Measurements from ENCODE around the gene MCHR1. TPM values are rescaled to one million over a fixed set of nuclear protein-coding genes. Genes with fewer than 3 reads are reported as not detected.

The MCHR1 gene
- total and polyA plus RNA-seq, 2 experiments from 2014 or later, result 0.91 to 2.4 TPM

GRCh38 chr22:40707154-40707553 is 27.9 kb downstream of the MCHR1 start:
- Mint-ChIP-seq H3K27me3 (ENCODE audit: insufficient read depth, low read depth, poor library complexity) (peaks cover 16% of the 10 kb centered on the region), H3K4me1 (peaks cover 15% of the 10 kb centered on the region), H3K9me3 (peaks cover 14% of the 10 kb centered on the region), H3K36me3 (ENCODE audit: low read depth) (peaks cover 7% of the 10 kb centered on the region), H3K4me3 (no peak overlapping the region), H3K27ac (no peak overlapping the region)
- no peak for DNase-seq (ENCODE audit: low spot score)
- no peak for ATAC-seq
- Histone ChIP-seq H4K20me1 (replicated peaks; ENCODE audit: insufficient read depth) (no peaks in the 10 kb centered on the region), H3F3A (replicated peaks; ENCODE audit: low read depth) (0 out of 2 replicates have a peak, but pooled peaks cover 9% of the 10 kb centered on the region), H3K27me3 (ENCODE audit: insufficient read depth) (no peaks in the 10 kb centered on the region), H3K27ac (ENCODE audit: low read depth) (no peak overlapping the region), H3K9me2 (ENCODE audit: insufficient read depth) (peaks cover 4% of the 10 kb centered on the region; the same call in 1 of the 2 replicates), H3K36me3 (ENCODE audit: insufficient read depth) (no peaks in the 10 kb centered on the region; the same call in 1 of the 2 replicates), H3K4me3 (no peak overlapping the region), H3K4me2 (no peak overlapping the region), H3K4me1 (ENCODE audit: insufficient read depth) (peaks cover 11% of the 10 kb centered on the region; the same call in 1 of the 2 replicates), H2AFZ (no peak overlapping the region), H3K79me2 (replicated peaks; ENCODE audit: insufficient read depth) (no peaks in the 10 kb centered on the region)
- TF ChIP-seq NANOG (IDR thresholded peaks at IDR 0.05; ENCODE audit: borderline replicate concordance) (no peak), STAT1 (IDR thresholded peaks at IDR 0.05; ENCODE audit: unreplicated experiment) (no peak), REST (IDR thresholded peaks at IDR 0.05; ENCODE audit: unreplicated experiment) (no peak), ZNF114 (CRISPR knock-in tag; IDR thresholded peaks at IDR 0.05) (no peak), ZNF462 (CRISPR knock-in tag; IDR thresholded peaks at IDR 0.05) (no peak), ZNF331 (CRISPR knock-in tag; IDR thresholded peaks at IDR 0.05; ENCODE audit: low read depth) (no peak), ETS1 (IDR thresholded peaks at IDR 0.05) (no peak), CREB1 (CRISPR knock-in tag; IDR thresholded peaks at IDR 0.05; ENCODE audit: low read depth) (no peak), EZH2phosphoT487 (IDR thresholded peaks at IDR 0.05; ENCODE audit: unreplicated experiment) (no peak), EZH2 (IDR thresholded peaks at IDR 0.05; ENCODE audit: low read depth, unreplicated experiment) (no peak), JUNB (IDR thresholded peaks at IDR 0.05; ENCODE audit: unreplicated experiment) (no peak), POLR2AphosphoS5 (IDR thresholded peaks at IDR 0.05; ENCODE audit: low read depth) (no peak)
- TF ChIP-seq, protein P1, sequence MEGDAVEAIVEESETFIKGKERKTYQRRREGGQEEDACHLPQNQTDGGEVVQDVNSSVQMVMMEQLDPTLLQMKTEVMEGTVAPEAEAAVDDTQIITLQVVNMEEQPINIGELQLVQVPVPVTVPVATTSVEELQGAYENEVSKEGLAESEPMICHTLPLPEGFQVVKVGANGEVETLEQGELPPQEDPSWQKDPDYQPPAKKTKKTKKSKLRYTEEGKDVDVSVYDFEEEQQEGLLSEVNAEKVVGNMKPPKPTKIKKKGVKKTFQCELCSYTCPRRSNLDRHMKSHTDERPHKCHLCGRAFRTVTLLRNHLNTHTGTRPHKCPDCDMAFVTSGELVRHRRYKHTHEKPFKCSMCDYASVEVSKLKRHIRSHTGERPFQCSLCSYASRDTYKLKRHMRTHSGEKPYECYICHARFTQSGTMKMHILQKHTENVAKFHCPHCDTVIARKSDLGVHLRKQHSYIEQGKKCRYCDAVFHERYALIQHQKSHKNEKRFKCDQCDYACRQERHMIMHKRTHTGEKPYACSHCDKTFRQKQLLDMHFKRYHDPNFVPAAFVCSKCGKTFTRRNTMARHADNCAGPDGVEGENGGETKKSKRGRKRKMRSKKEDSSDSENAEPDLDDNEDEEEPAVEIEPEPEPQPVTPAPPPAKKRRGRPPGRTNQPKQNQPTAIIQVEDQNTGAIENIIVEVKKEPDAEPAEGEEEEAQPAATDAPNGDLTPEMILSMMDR (conservative IDR thresholded peaks at IDR 0.05; ENCODE audit: low read depth in 2 of 2), result no peak

Data from GM23338 (cell line).